H9 (cell line): Measurements from ENCODE around the gene DDIAS. TPM values are rescaled to one million over a fixed set of nuclear protein-coding genes. Genes with fewer than 3 reads are reported as not detected.
A peak's percentile ranks its signal among the peaks of the same experiment; 100 is the strongest.
"Not testable (repeated sequence)": the region's sequence is repeated elsewhere in the genome, so short reads cannot be mapped to it uniquely, and the experiment has no call there.

ENCODE experiments used
- DNase-seq: peaks from one replicate; pipeline ENCODE4 v3.0.0-alpha.2; 2017
- H2AFZ ChIP-seq: one replicate; pipeline ENCODE4 v1.6.1; 2013; ENCODE audit warnings: mild to moderate bottlenecking, low read length, control low read depth, moderate library complexity
- H2AK5ac ChIP-seq: 2 replicates; pipeline ENCODE4 v1.6.1; 2013; ENCODE audit warnings: low read length, control low read depth, mixed read lengths; ENCODE audit not compliant: insufficient read length
- H2BK120ac ChIP-seq: one replicate; pipeline ENCODE4 v1.6.1; 2013; ENCODE audit warnings: low read depth, mild to moderate bottlenecking, low read length, control low read depth, inconsistent platforms; ENCODE audit not compliant: poor library complexity, severe bottlenecking
- H2BK12ac ChIP-seq: 2 replicates; pipeline ENCODE4 v1.6.1; 2013; ENCODE audit warnings: low read length, control low read depth, mixed read lengths, low read depth; ENCODE audit not compliant: insufficient read length
- H2BK15ac ChIP-seq: 2 replicates; pipeline ENCODE4 v1.6.1; 2013; ENCODE audit warnings: low read depth, low read length, control low read depth
- H2BK20ac ChIP-seq: one replicate; pipeline ENCODE4 v1.6.1; 2013; ENCODE audit warnings: low read depth, mild to moderate bottlenecking, low read length, control low read depth, inconsistent platforms; ENCODE audit not compliant: poor library complexity, severe bottlenecking
- H2BK5ac ChIP-seq: 2 replicates; pipeline ENCODE4 v1.6.1; 2013; ENCODE audit warnings: low read length, control low read depth, mixed read lengths; ENCODE audit not compliant: insufficient read length
- H3K14ac ChIP-seq: 2 replicates; pipeline ENCODE4 v1.6.1; 2013; ENCODE audit warnings: low read length, control low read depth; ENCODE audit not compliant: insufficient read depth
- H3K18ac ChIP-seq: 2 replicates; pipeline ENCODE4 v1.6.1; 2013; ENCODE audit warnings: low read depth, mild to moderate bottlenecking, mixed read lengths, low read length, control low read depth; ENCODE audit not compliant: insufficient read length
- H3K23ac ChIP-seq: 2 replicates; pipeline ENCODE4 v1.6.1; 2013; ENCODE audit warnings: low read length, control low read depth, mixed read lengths, low read depth; ENCODE audit not compliant: insufficient read length
- H3K23me2 ChIP-seq: 2 replicates; pipeline ENCODE4 v1.6.1; 2013; ENCODE audit warnings: low read depth, mild to moderate bottlenecking, mixed read lengths, low read length, control low read depth; ENCODE audit not compliant: insufficient read length, poor library complexity, severe bottlenecking
- H3K27ac ChIP-seq: 2 replicates; pipeline ENCODE4 v1.5.1; 2013; ENCODE audit warnings: low read length, control low read depth, mixed read lengths, low read depth; ENCODE audit not compliant: insufficient read length
- H3K27me3 ChIP-seq: 2 replicates; pipeline ENCODE4 v1.6.1; 2013; ENCODE audit warnings: low read length, control low read depth, inconsistent platforms; ENCODE audit not compliant: insufficient read depth
- H3K4ac ChIP-seq: 2 replicates; pipeline ENCODE4 v1.6.1; 2013; ENCODE audit warnings: low read depth, mild to moderate bottlenecking, control low read depth, inconsistent platforms, low read length, moderate library complexity
- H3K4me1 ChIP-seq: 2 replicates; pipeline ENCODE4 v1.6.1; 2013; ENCODE audit warnings: low read length, control low read depth, inconsistent platforms; ENCODE audit not compliant: insufficient read depth
- H3K4me2 ChIP-seq: 2 replicates; pipeline ENCODE4 v1.6.1; 2013; ENCODE audit warnings: low read length, control low read depth, mixed read lengths; ENCODE audit not compliant: insufficient read length, insufficient read depth
- H3K56ac ChIP-seq: 2 replicates; pipeline ENCODE4 v1.6.1; 2013; ENCODE audit warnings: low read depth, mild to moderate bottlenecking, mixed read lengths, low read length, control low read depth; ENCODE audit not compliant: insufficient read length
- H3K79me1 ChIP-seq: 2 replicates; pipeline ENCODE4 v1.6.1; 2013; ENCODE audit warnings: low read depth, mild to moderate bottlenecking, moderate library complexity, low read length, control low read depth, inconsistent platforms; ENCODE audit not compliant: insufficient read depth, poor library complexity, severe bottlenecking
- H3K79me2 ChIP-seq: 2 replicates; pipeline ENCODE4 v1.6.1; 2013; ENCODE audit warnings: low read length, control low read depth, inconsistent platforms; ENCODE audit not compliant: insufficient read depth
- H3K9ac ChIP-seq: 2 replicates; pipeline ENCODE4 v1.6.1; 2013; ENCODE audit warnings: low read length, control low read depth, mixed read lengths; ENCODE audit not compliant: insufficient read length; ENCODE audit errors: extremely low read depth
- H3K9me3 ChIP-seq: one replicate; pipeline ENCODE4 v1.6.1; 2013; ENCODE audit warnings: low read depth, low read length, inconsistent platforms; ENCODE audit not compliant: control insufficient read depth
- H3T11ph ChIP-seq: one replicate; pipeline ENCODE4 v1.6.1; 2013; ENCODE audit warnings: mild to moderate bottlenecking, low read length, control low read depth, inconsistent platforms
- H4K20me1 ChIP-seq: one replicate; pipeline ENCODE4 v1.6.1; 2013; ENCODE audit not compliant: control insufficient read depth, insufficient read length, insufficient read depth
- H4K5ac ChIP-seq: 2 replicates; pipeline ENCODE4 v1.6.1; 2013; ENCODE audit warnings: low read depth, mild to moderate bottlenecking, mixed read lengths, low read length, control low read depth; ENCODE audit not compliant: insufficient read length
- H4K8ac ChIP-seq: replicated peaks from 2 replicates; pipeline ENCODE4 v1.6.1; 2013; ENCODE audit warnings: low read length, control low read depth, mixed read lengths, low read depth; ENCODE audit not compliant: insufficient read length
- H4K91ac ChIP-seq: 2 replicates; pipeline ENCODE4 v1.6.1; 2013; ENCODE audit warnings: low read depth, mild to moderate bottlenecking, moderate library complexity, mixed read lengths, low read length, control low read depth; ENCODE audit not compliant: insufficient read length
- H3K27ac Mint-ChIP-seq, 3 experiments: 2 replicates in 2 of 3; 3 replicates in 1 of 3; pipeline ENCODE4 v1.8.0; 2020 to 2021; ENCODE audit warnings: mixed read lengths in 3 of 3, mild to moderate bottlenecking in 1 of 3, moderate library complexity in 1 of 3
- H3K27me3 Mint-ChIP-seq: 2 replicates; pipeline ENCODE4 v1.8.0; 2021; ENCODE audit warnings: low read depth, mild to moderate bottlenecking, moderate library complexity, mixed read lengths
- H3K36me3 Mint-ChIP-seq, 3 experiments: 2 replicates in 2 of 3; 3 replicates in 1 of 3; pipeline ENCODE4 v1.8.0; 2020 to 2021; ENCODE audit warnings: low read depth in 3 of 3, mixed read lengths in 3 of 3; ENCODE audit not compliant: insufficient read depth in 1 of 3
- H3K4me1 Mint-ChIP-seq, 2 experiments: 2 replicates each; pipeline ENCODE4 v1.8.0; 2020; ENCODE audit warnings: mixed read lengths in 2 of 2
- H3K4me3 Mint-ChIP-seq, 2 experiments: 2 replicates in 1 of 2; 3 replicates in 1 of 2; pipeline ENCODE4 v1.8.0; 2020 to 2021; ENCODE audit warnings: mild to moderate bottlenecking in 2 of 2, mixed read lengths in 2 of 2, moderate library complexity in 1 of 2
- H3K9me3 Mint-ChIP-seq, 2 experiments: 2 replicates in 1 of 2; 3 replicates in 1 of 2; pipeline ENCODE4 v1.8.0; 2020; ENCODE audit warnings: mild to moderate bottlenecking in 2 of 2, mixed read lengths in 2 of 2, moderate library complexity in 1 of 2
- WGBS: extraction: QIAGEN DNeasy Blood & Tissue Kit; methylation state at CpG from one replicate; pipeline ENCODE4 v1.1.7; 2013; ENCODE audit warnings: missing lambda C conversion rate, low lambda C conversion rate, mixed read lengths; ENCODE audit not compliant: insufficient read length; ENCODE audit errors: extremely low coverage; 5-methylcytosine and 5-hydroxymethylcytosine counted together
- total RNA-seq: library from RNA; stranded (reverse); gene quantifications from 2 replicates; pipeline ENCODE4 v1.2.1, GENCODE V29; 2021

The DDIAS gene
- total RNA-seq, 1 experiment from 2014 or later, result 18.6 TPM

- H3T11ph ChIP-seq, H4K8ac ChIP-seq, H3K56ac ChIP-seq, H3K4me3 Mint-ChIP-seq, H2BK120ac ChIP-seq, H3K23me2 ChIP-seq, H4K20me1 ChIP-seq, H4K5ac ChIP-seq, H2BK5ac ChIP-seq, H3K27ac ChIP-seq, H2BK15ac ChIP-seq, H3K27me3 Mint-ChIP-seq, H3K9ac ChIP-seq, H2BK12ac ChIP-seq, H3K4me1 ChIP-seq, H2BK20ac ChIP-seq, H3K18ac ChIP-seq, H3K23ac ChIP-seq, H3K4ac ChIP-seq, H3K4me1 Mint-ChIP-seq, H3K4me2 ChIP-seq, H2AFZ ChIP-seq, H3K79me2 ChIP-seq, H2AK5ac ChIP-seq, H3K9me3 ChIP-seq, H3K27me3 ChIP-seq, H3K14ac ChIP-seq, H3K79me1 ChIP-seq, DNase-seq, H4K91ac ChIP-seq, H3K9me3 Mint-ChIP-seq: not testable (repeated sequence)
- Mint-ChIP-seq H3K36me3 (peaks cover 26 to 61% (median 43%) of the 10 kb centered on the region in 3 experiments), H3K27ac (peak overlapping the region in 2 of 3 experiments; percentile 31 to 38; a peak in 3 of 7 replicates)
- WGBS, result no CpG with 5 or more reads among the region's 3 CpGs
These were observed 18.7 kb downstream of the DDIAS start for GRCh38 chr11:82920227-82920626.

- H3K27me3 Mint-ChIP-seq, H2AFZ ChIP-seq, H3K79me2 ChIP-seq, H3K23ac ChIP-seq, H3K4me1 Mint-ChIP-seq, H4K20me1 ChIP-seq, H3T11ph ChIP-seq, H4K91ac ChIP-seq, H4K5ac ChIP-seq, H2BK120ac ChIP-seq, H2BK15ac ChIP-seq, H3K4ac ChIP-seq, H3K4me2 ChIP-seq, H3K9ac ChIP-seq, H3K56ac ChIP-seq, H3K9me3 Mint-ChIP-seq, DNase-seq, H2AK5ac ChIP-seq, H3K4me3 Mint-ChIP-seq, H3K23me2 ChIP-seq, H2BK20ac ChIP-seq, H2BK5ac ChIP-seq, H3K27me3 ChIP-seq, H3K18ac ChIP-seq, H3K9me3 ChIP-seq, H2BK12ac ChIP-seq, H4K8ac ChIP-seq, H3K14ac ChIP-seq, H3K27ac ChIP-seq, H3K79me1 ChIP-seq, H3K4me1 ChIP-seq: not testable (repeated sequence)
- Mint-ChIP-seq H3K27ac (0 out of 7 replicates have a peak overlapping the region, but pooled peaks of 1 of the 3 experiments have one; percentile 46), H3K36me3 (peaks cover 17 to 39% (median 39%) of the 10 kb centered on the region in 3 experiments)
- WGBS, result no CpG with 5 or more reads among the region's 8 CpGs
These were observed 21.0 kb downstream of the DDIAS start for GRCh38 chr11:82922396-82923173.
